Parathyroid adenoma (tissue), 2 donors: ENCODE data around the gene COMMD1.

ENCODE experiments used
- H2AFZ ChIP-seq: fragments of 300-600 bp; sonication (generic); one replicate; pipeline ENCODE4 v1.7.0; 2017; ENCODE audit warnings: antibody characterized with exemption, mild to moderate bottlenecking
- H3K27ac ChIP-seq: fragments of 300-600 bp; sonication (generic); one replicate; pipeline ENCODE4 v1.7.0; 2017
- H3K27me3 ChIP-seq: fragments of 300-600 bp; sonication (generic); one replicate; pipeline ENCODE4 v1.7.0; 2017; ENCODE audit warnings: low read length; ENCODE audit not compliant: control insufficient read depth, insufficient read depth
- H3K36me3 ChIP-seq: fragments of 300-600 bp; sonication (generic); one replicate; pipeline ENCODE4 v1.7.0; 2017; ENCODE audit warnings: low read length; ENCODE audit not compliant: control insufficient read depth, insufficient read depth
- H3K4me1 ChIP-seq: fragments of 300-600 bp; sonication (generic); one replicate; pipeline ENCODE4 v1.7.0; 2017; ENCODE audit warnings: control low read depth
- H3K4me2 ChIP-seq: fragments of 300-600 bp; sonication (generic); one replicate; pipeline ENCODE4 v1.7.0; 2017; ENCODE audit warnings: low read length
- H3K4me3 ChIP-seq: fragments of 300-600 bp; sonication (generic); one replicate; pipeline ENCODE4 v1.7.0; 2017; ENCODE audit warnings: low read depth, low read length
- H3K79me2 ChIP-seq: fragments of 300-600 bp; sonication (generic); one replicate; pipeline ENCODE4 v1.7.0; 2017; ENCODE audit warnings: control low read depth
- H3K9ac ChIP-seq: fragments of 300-600 bp; sonication (generic); one replicate; pipeline ENCODE4 v1.7.0; 2017; ENCODE audit warnings: mild to moderate bottlenecking
- H3K9me3 ChIP-seq: fragments of 300-600 bp; sonication (generic); one replicate; pipeline ENCODE4 v1.7.0; 2017; ENCODE audit warnings: low read length; ENCODE audit not compliant: control insufficient read depth
- TF ChIP-seq, protein P1 (sequence below): fragments of 300-600 bp; sonication (generic); IDR thresholded peaks from one replicate; pipeline ENCODE4 v1.7.0; 2017; ENCODE audit warnings: antibody characterized with exemption, mild to moderate bottlenecking
- donor health status: primary hyperparathyroidism.

COMMD1 gene

DNA sequence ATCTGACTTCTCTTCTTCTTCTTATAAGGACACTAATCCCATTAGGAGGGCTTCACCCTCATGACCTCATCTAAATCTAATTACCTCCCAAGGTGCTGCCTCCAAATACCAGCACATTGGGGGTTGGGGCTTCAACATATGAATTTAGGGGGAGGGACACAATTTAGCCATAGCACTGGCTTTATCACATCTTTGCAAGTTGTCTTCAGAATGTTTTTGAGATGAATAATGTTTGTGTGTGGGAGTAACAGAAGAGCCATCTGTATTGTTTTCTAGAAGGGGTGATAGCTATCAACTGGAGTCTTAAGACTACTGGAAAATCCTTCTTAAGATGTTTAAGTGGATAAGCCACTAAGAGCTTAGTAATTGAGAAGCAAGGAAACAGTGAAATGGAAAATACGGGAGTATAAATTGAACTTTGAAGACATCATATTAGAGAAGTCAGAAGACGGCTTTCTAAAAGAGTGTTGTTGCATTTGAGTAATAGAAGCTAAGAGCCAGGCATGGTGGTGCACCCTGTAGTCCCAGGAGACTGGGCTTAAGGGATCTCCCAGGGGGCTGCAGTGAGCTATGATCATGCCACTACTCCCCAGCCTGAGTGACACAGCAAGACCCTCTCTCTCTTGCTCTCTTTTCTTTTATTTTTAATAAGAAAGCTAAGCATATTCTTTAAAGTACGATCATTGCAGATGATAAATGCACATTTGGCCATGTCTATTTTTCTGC is 257.8 kb downstream of the COMMD1 start:
- Histone ChIP-seq H3K27ac (no peak overlapping the region), H3K4me2 (no peak overlapping the region), H3K9ac (no peak overlapping the region), H3K27me3 (no peaks in the 10 kb centered on the region), H3K4me1 (no peaks in the 10 kb centered on the region), H3K9me3 (no peaks in the 10 kb centered on the region), H2AFZ (no peak overlapping the region), H3K36me3 (no peaks in the 10 kb centered on the region), H3K79me2 (no peaks in the 10 kb centered on the region), H3K4me3 (no peak overlapping the region)
- TF ChIP-seq, protein P1, sequence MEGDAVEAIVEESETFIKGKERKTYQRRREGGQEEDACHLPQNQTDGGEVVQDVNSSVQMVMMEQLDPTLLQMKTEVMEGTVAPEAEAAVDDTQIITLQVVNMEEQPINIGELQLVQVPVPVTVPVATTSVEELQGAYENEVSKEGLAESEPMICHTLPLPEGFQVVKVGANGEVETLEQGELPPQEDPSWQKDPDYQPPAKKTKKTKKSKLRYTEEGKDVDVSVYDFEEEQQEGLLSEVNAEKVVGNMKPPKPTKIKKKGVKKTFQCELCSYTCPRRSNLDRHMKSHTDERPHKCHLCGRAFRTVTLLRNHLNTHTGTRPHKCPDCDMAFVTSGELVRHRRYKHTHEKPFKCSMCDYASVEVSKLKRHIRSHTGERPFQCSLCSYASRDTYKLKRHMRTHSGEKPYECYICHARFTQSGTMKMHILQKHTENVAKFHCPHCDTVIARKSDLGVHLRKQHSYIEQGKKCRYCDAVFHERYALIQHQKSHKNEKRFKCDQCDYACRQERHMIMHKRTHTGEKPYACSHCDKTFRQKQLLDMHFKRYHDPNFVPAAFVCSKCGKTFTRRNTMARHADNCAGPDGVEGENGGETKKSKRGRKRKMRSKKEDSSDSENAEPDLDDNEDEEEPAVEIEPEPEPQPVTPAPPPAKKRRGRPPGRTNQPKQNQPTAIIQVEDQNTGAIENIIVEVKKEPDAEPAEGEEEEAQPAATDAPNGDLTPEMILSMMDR = no peak

DNA sequence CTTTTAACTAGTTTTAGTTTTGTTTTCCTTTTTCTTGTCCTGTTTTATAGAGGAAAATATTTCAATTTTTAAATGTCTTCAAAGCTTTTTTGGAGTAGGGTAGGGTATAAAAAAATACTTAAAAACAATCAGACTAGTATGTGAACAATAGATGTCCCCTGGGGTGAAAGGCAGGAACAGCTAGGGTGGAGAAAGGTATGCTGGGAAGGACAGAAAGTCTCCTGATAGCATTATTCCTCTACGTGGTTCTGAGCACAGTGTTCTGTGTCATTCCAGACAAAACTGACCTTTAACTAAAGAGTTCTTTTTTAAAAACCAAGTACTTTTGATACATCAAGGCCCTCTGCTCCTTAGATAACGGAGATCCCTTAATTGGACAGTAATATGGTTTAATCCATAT is 258.4 kb downstream of the COMMD1 start:
- no peak overlapping the region for H3K4me2 ChIP-seq
- no peak overlapping the region for H3K4me3 ChIP-seq
- no peak overlapping the region for H3K9ac ChIP-seq
- no peaks in the 10 kb centered on the region for H3K79me2 ChIP-seq
- H3K4me1 ChIP-seq = no peaks in the 10 kb centered on the region
- H3K36me3 ChIP-seq = no peaks in the 10 kb centered on the region
- no peak overlapping the region for H2AFZ ChIP-seq
- no peaks in the 10 kb centered on the region for H3K27me3 ChIP-seq
- no peaks in the 10 kb centered on the region for H3K9me3 ChIP-seq
- no peak overlapping the region for H3K27ac ChIP-seq
- TF ChIP-seq, protein P1 = no peak

DNA sequence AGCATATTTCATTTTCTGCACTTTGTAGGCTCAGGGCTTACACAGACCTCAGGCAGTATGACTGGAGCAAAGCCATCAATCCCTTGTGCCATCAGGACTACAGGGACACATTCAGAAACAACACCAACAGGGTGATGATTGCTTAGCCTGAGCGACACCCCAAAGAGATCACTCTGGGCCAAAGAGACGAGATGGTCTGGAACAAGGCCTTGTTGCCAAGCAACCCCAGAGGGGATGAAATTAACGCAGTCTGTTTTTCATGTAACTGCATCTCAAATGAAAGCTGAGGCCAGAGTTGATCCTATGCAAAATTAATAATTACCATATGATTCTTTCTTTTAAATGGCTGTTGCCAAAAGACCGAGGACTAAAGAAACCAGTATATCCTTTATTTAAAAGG is 270.3 kb downstream of the COMMD1 start:
- TF ChIP-seq, protein P1 = no peak
- no peaks in the 10 kb centered on the region for H3K79me2 ChIP-seq
- peaks cover 7% of the 10 kb centered on the region for H3K4me1 ChIP-seq
- H3K27ac ChIP-seq = peak overlapping the region; percentile 50
- peak overlapping the region; percentile 63 for H2AFZ ChIP-seq
- no peak overlapping the region for H3K9ac ChIP-seq
- no peaks in the 10 kb centered on the region for H3K9me3 ChIP-seq
- H3K4me2 ChIP-seq = no peak overlapping the region
- no peaks in the 10 kb centered on the region for H3K27me3 ChIP-seq
- H3K4me3 ChIP-seq = no peak overlapping the region
- no peaks in the 10 kb centered on the region for H3K36me3 ChIP-seq

DNA sequence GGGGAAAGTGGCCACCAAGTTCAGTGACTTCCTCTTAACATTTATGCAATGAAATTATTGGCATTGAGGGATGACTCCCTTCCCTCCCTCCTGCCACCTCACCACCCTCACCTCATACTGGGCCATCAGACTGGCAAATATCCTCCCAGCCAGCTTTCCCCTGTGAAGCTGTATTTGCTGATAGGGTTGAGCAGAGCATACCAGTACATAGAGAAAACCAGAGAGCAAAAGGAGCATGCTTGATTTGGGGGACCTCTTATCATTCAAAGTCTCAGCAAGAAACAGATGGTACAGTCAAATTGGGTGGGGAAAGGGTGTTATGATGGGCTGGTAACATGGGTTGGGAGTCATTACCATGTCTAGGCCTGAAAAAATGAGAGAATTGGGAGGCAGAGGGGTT is 271.3 kb downstream of the COMMD1 start:
- TF ChIP-seq, protein P1 = no peak
- Histone ChIP-seq H2AFZ (no peak overlapping the region), H3K27ac (no peak overlapping the region)

More for the DNA sequence above, 271.3 kb downstream of the COMMD1 start:
- peaks cover 7% of the 10 kb centered on the region for H3K4me1 ChIP-seq
- H3K9ac ChIP-seq = no peak overlapping the region
- H3K36me3 ChIP-seq = no peaks in the 10 kb centered on the region
- no peaks in the 10 kb centered on the region for H3K9me3 ChIP-seq
- no peak overlapping the region for H3K4me2 ChIP-seq
- no peak overlapping the region for H3K4me3 ChIP-seq
- no peaks in the 10 kb centered on the region for H3K27me3 ChIP-seq
- no peaks in the 10 kb centered on the region for H3K79me2 ChIP-seq
